K562 (cell line): ENCODE measurements around the gene GLIS2. TPM values are rescaled to one million over a fixed set of nuclear protein-coding genes. Genes with fewer than 3 reads are reported as not detected.
A peak's percentile ranks its signal among the peaks of the same experiment; 100 is the strongest.

Source experiments
- ATAC-seq: fragments of 200-7000 bp; cut with Tn5 transposase; 3 replicates; pipeline ENCODE4 v1.9.1; 2020; ENCODE audit warnings: moderate library complexity
- BruUV-seq: library from RNA; stranded (reverse); fragments of 400-500 nt; replicated peaks from 2 replicates; lab custom pipeline; 2021; lab: Mats Ljungman, UMichigan
- CTCF ChIA-PET: fragments of 300-600 bp; formaldehyde crosslinking; extraction: SDS; loops from one replicate; lab custom pipeline; 2021; ENCODE audit warnings: low intra/inter-chr PET ratio; lab: Yijun Ruan, JAX
- POLR2A ChIA-PET: fragments of 300-600, 350-650 bp; sonication (Branson Sonifier 250); formaldehyde crosslinking; extraction: SDS; loops from one replicate; lab custom pipeline; 2021; ENCODE audit warnings: antibody characterized with exemption, inconsistent platforms; lab: Yijun Ruan, JAX
- DNase-seq, 4 experiments: peaks; one replicate each; pipeline versions ENCODE4 v3.0.0 to v3.0.0-alpha.2; 2011 to 2018; ENCODE audit warnings: low spot score in 3 of 4, mixed read lengths in 3 of 4; ENCODE audit errors: extremely low read depth in 1 of 4
- FAIRE-seq: peaks from 2 replicates; lab custom pipeline; 2011; peaks lifted over from hg19 to GRCh38; lab: Jason Lieb, UNC
- H2AFZ ChIP-seq: 2 replicates; pipeline ENCODE4 v1.6.0; 2011; ENCODE audit warnings: low read depth, low read length, control low read depth, inconsistent platforms
- H3K27ac ChIP-seq: fragments of 200-600 bp; 3 replicates; pipeline ENCODE4 v1.8.0; 2011; ENCODE audit warnings: low read depth, mild to moderate bottlenecking, control low read depth, inconsistent platforms, low read length, moderate library complexity, mixed read lengths; ENCODE audit errors: extremely low read depth
- H3K27me3 ChIP-seq, 2 experiments: fragments of 300-600 bp in 1 of 2; 2 replicates in 1 of 2; 3 replicates in 1 of 2; pipeline versions ENCODE4 v1.6.0 to v1.8.0; 2011; ENCODE audit warnings: inconsistent platforms in 2 of 2, low read length in 2 of 2, mild to moderate bottlenecking in 1 of 2, mixed read lengths in 1 of 2, moderate library complexity in 1 of 2; ENCODE audit not compliant: control insufficient read depth in 2 of 2, insufficient read depth in 2 of 2
- H3K36me3 ChIP-seq: fragments of 300-600 bp; 3 replicates; pipeline ENCODE4 v1.8.0; 2011; ENCODE audit warnings: mild to moderate bottlenecking, low read length, inconsistent platforms; ENCODE audit not compliant: control insufficient read depth, insufficient read depth
- H3K4me1 ChIP-seq, 2 experiments: fragments of 200-600 bp in 1 of 2; replicated peaks in 1 of 2; 2 replicates in 1 of 2; 3 replicates in 1 of 2; pipeline versions ENCODE4 v1.5.1 to v1.8.0; 2011; ENCODE audit warnings: inconsistent platforms in 2 of 2, low read length in 2 of 2, mild to moderate bottlenecking in 1 of 2, mixed read lengths in 1 of 2, moderate library complexity in 1 of 2; ENCODE audit not compliant: control insufficient read depth in 2 of 2, insufficient read depth in 2 of 2
- H3K4me2 ChIP-seq: 2 replicates; pipeline ENCODE4 v1.6.1; 2011; ENCODE audit warnings: low read length, control low read depth, inconsistent platforms, mixed read lengths; ENCODE audit not compliant: insufficient read depth
- H3K4me3 ChIP-seq: fragments of 200-600 bp; sonication (generic), shearing (Covaris generic); 2 replicates; pipeline ENCODE4 v1.5.1; 2016; ENCODE audit warnings: control low read depth, inconsistent platforms
- H3K79me2 ChIP-seq: fragments of 200-600 bp; 3 replicates; pipeline ENCODE4 v1.8.0; 2011; ENCODE audit warnings: low read length, inconsistent platforms; ENCODE audit not compliant: control insufficient read depth, insufficient read depth
- H3K9ac ChIP-seq, 2 experiments: 2 replicates each; pipeline versions ENCODE4 v1.6.0 to v1.6.1; 2011; ENCODE audit warnings: low read depth in 2 of 2, low read length in 2 of 2, control low read depth in 1 of 2, inconsistent platforms in 1 of 2, mild to moderate bottlenecking in 1 of 2, mixed read lengths in 1 of 2; ENCODE audit not compliant: insufficient read depth in 1 of 2
- H3K9me1 ChIP-seq: one replicate; pipeline ENCODE4 v1.6.0; 2011; ENCODE audit warnings: inconsistent platforms, mild to moderate bottlenecking, low read length, moderate library complexity; ENCODE audit not compliant: control insufficient read depth, insufficient read depth
- H3K9me3 ChIP-seq: replicated peaks from 2 replicates; pipeline ENCODE4 v1.5.1; 2011; ENCODE audit warnings: low read depth, low read length, inconsistent platforms; ENCODE audit not compliant: control insufficient read depth, insufficient read depth
- H4K20me1 ChIP-seq: replicated peaks from 2 replicates; pipeline ENCODE4 v1.6.1; 2011; ENCODE audit warnings: low read length, inconsistent platforms, mixed read lengths; ENCODE audit not compliant: control insufficient read depth, insufficient read depth
- CC2D1A ChIP-seq: fragments of 450-650 bp; IDR thresholded peaks from 2 replicates; pipeline ENCODE4 v1.6.1; 2017; ENCODE audit warnings: mild to moderate bottlenecking
- CTCFL ChIP-seq: IDR thresholded peaks from 2 replicates; pipeline ENCODE4 v1.6.1; 2011; ENCODE audit warnings: borderline replicate concordance, low read depth, mild to moderate bottlenecking, moderate library complexity, low read length; ENCODE audit not compliant: insufficient read depth, poor library complexity, severe bottlenecking
- MTA3 ChIP-seq: fragments of 450-650 bp; formaldehyde crosslinking; IDR thresholded peaks from 2 replicates; pipeline ENCODE4 v1.6.1; 2017; ENCODE audit warnings: mild to moderate bottlenecking, borderline replicate concordance
- NR2F6 ChIP-seq: fragments of 450-650 bp; formaldehyde crosslinking; IDR thresholded peaks from 2 replicates; pipeline ENCODE4 v1.4.0; 2020; ENCODE audit warnings: mild to moderate bottlenecking
- RBBP5 ChIP-seq: fragments of 200-600 bp; sonication (generic); IDR thresholded peaks from 2 replicates; pipeline ENCODE4 v1.6.1; 2012; ENCODE audit warnings: borderline replicate concordance, mild to moderate bottlenecking, low read length, control low read depth, inconsistent platforms; ENCODE audit not compliant: insufficient read depth, poor library complexity, severe bottlenecking
- RBM17 ChIP-seq: fragments of 200-400 bp; formaldehyde crosslinking; IDR thresholded peaks from 2 replicates; pipeline ENCODE4 v1.6.1; 2017; ENCODE audit warnings: low read depth, mild to moderate bottlenecking, low read length, borderline replicate concordance
- RBM22 ChIP-seq: fragments of 200-400 bp; formaldehyde crosslinking; IDR thresholded peaks from 2 replicates; pipeline ENCODE4 v1.6.1; 2018; ENCODE audit warnings: low read length, low read depth; ENCODE audit not compliant: poor library complexity, severe bottlenecking
- TAF1 ChIP-seq: IDR thresholded peaks from 2 replicates; pipeline ENCODE4 v1.6.1; 2011; ENCODE audit warnings: mild to moderate bottlenecking, low read length, moderate library complexity; ENCODE audit not compliant: insufficient read depth, control insufficient read depth, severe bottlenecking; ENCODE audit errors: extremely low read depth
- TCFL5 ChIP-seq: fragments of 250-450 bp; sonication (Bioruptor Pico); conservative IDR thresholded peaks from 2 replicates; pipeline ENCODE4 v1.6.1; 2021; ENCODE audit warnings: mild to moderate bottlenecking, moderate library complexity, matching md5 sums
- ZBTB1 ChIP-seq: sonication (generic); formaldehyde crosslinking; IDR thresholded peaks from 2 replicates; pipeline ENCODE4 v1.8.1; 2023; ENCODE audit warnings: missing genetic modification reagents, low read depth, mild to moderate bottlenecking, borderline replicate concordance
- ZNF174 ChIP-seq: fragments of 250-450 bp; sonication (Bioruptor Pico); IDR thresholded peaks from 2 replicates; pipeline ENCODE4 v1.4.0; 2020; ENCODE audit warnings: mild to moderate bottlenecking
- ZNF263 ChIP-seq: sonication (generic); formaldehyde crosslinking; IDR thresholded peaks from 2 replicates; pipeline ENCODE4 v1.8.0; 2022; ENCODE audit warnings: mild to moderate bottlenecking, missing genetic modification reagents, borderline replicate concordance
- WGBS: fragments of 100-300 bp; shearing (Covaris generic); methylation state at CpG from one replicate; pipeline ENCODE4 v1.1.6; 2016; ENCODE audit warnings: low coverage, mixed read lengths; ENCODE audit not compliant: insufficient coverage; ENCODE audit errors: missing lambda C conversion rate; 5-methylcytosine and 5-hydroxymethylcytosine counted together
- in situ Hi-C: fragments of 300-500 bp; cut with MboI; formaldehyde crosslinking; loops from 4 replicates; pipeline ENCODE4 v1.15.0; 2018; ENCODE audit warnings: inconsistent platforms, mixed read lengths
- intact Hi-C: fragments of 100-400 bp; cut with micrococcal nuclease; formaldehyde crosslinking; loops from 2 replicates; pipeline ENCODE4 v1.14.2; 2022
- polyA plus RNA-seq, 8 experiments: library from polyadenylated mRNA; depleted of rRNA in 4 of 8; stranded (reverse) in 5 of 8; unstranded in 3 of 8; fragments of >200 nt; fragmentation: Nextera tagmentation in 2 of 8; fragmentation: Illumina TruSeq in 1 of 8; extraction: Ambion mirVana in 2 of 8; extraction: Trizol in 1 of 8; gene quantifications; 2 replicates each; pipeline versions ENCODE4 v1.2.1 to v1.2.3, GENCODE V29; 2011 to 2014; ENCODE audit warnings: inconsistent platforms in 1 of 8, missing spikeins in 1 of 8
- total RNA-seq, 7 experiments: library from RNA; depleted of rRNA in 6 of 7; stranded (reverse); fragments of >200 nt in 6 of 7; fragmentation: Illumina TruSeq in 2 of 7; extraction: Trizol in 2 of 7; gene quantifications; 2 replicates each; pipeline versions ENCODE4 v1.2.1 to v1.2.3, GENCODE V29; 2011 to 2021; ENCODE audit warnings: low replicate concordance in 1 of 7
- TF ChIP-seq, protein P1 (sequence below): sonication (generic); formaldehyde crosslinking; IDR thresholded peaks from 2 replicates; pipeline ENCODE4 v1.8.0; 2022; ENCODE audit warnings: mild to moderate bottlenecking, missing genetic modification reagents

GLIS2 gene
- total and polyA plus RNA-seq, 9 of the 15 experiments (the other 6 are each of a cell fraction or from before 2014, with no cell fraction given): 0.10 to 9.0 (median 0.57) TPM

GRCh38 chr16:4350787-4351659 is 35.2 kb downstream of the GLIS2 start, which contains the start of gene PAM16:
PAM16 (minus strand) TSS chr16:4351321; CDS start chr16:4351234, 87 bp downstream.
- peak; percentile 90 for FAIRE-seq
- Histone ChIP-seq H3K4me1 (peaks cover 22 to 46% of the 10 kb centered on the region in 2 experiments; a peak in 4 of 5 replicates), H3K79me2 (peaks cover 51% of the 10 kb centered on the region), H3K9me3 (no peaks in the 10 kb centered on the region), H3K9me1 (no peaks in the 10 kb centered on the region), H3K9ac (peak within 1 kb of the TSS; percentile 98 to 100), H3K4me3 (peak within 1 kb of the TSS; percentile 97), H2AFZ (peak within 1 kb of the TSS; percentile 84), H3K27ac (peak within 1 kb of the TSS; percentile 97), H3K36me3 (peaks cover 40% of the 10 kb centered on the region; the same call in 2 of the 3 replicates), H3K4me2 (peak within 1 kb of the TSS; percentile 100), H3K27me3 (no peaks in the 10 kb centered on the region), H4K20me1 (peaks cover 11% of the 10 kb centered on the region; the same call in 1 of the 2 replicates)
- POLR2A ChIA-PET: interaction anchor here (0.6 to 1.4 kb wide), 7 partner anchors 11 to 467 kb away, joined by 3 to 6 read pairs (median 3); partner anchors contain the start of gene VASN
- DNase-seq: peak; percentile 93 to 98 (median 95)
- intact Hi-C loops: no loop called here
- under 1% methylated on average over 64 of the region's 81 CpGs for WGBS
- in situ Hi-C loops: no loop called here
- CTCF ChIA-PET: interaction anchor here (0.6 kb wide), 1 partner anchor 39 kb away, joined by 3 read pairs; no protein-coding TSS in a partner anchor
- peak; percentile 93 for ATAC-seq
- TSS peak; percentile 52 for BruUV-seq
- no peak for TF ChIP-seq ZNF174 (CRISPR knock-in tag)
- no peak for TF ChIP-seq TCFL5 (CRISPR knock-in tag)
- no peak for TF ChIP-seq ZBTB1 (CRISPR knock-in tag)
- 0 out of 2 replicates have a peak, but pooled peaks have one; percentile 51 for TF ChIP-seq NR2F6 (CRISPR knock-in tag)
- TF ChIP-seq MTA3: peak; percentile 46; the same call in 1 of the 2 replicates
- peak; percentile 10 for TF ChIP-seq CTCFL
- TF ChIP-seq, protein P1, sequence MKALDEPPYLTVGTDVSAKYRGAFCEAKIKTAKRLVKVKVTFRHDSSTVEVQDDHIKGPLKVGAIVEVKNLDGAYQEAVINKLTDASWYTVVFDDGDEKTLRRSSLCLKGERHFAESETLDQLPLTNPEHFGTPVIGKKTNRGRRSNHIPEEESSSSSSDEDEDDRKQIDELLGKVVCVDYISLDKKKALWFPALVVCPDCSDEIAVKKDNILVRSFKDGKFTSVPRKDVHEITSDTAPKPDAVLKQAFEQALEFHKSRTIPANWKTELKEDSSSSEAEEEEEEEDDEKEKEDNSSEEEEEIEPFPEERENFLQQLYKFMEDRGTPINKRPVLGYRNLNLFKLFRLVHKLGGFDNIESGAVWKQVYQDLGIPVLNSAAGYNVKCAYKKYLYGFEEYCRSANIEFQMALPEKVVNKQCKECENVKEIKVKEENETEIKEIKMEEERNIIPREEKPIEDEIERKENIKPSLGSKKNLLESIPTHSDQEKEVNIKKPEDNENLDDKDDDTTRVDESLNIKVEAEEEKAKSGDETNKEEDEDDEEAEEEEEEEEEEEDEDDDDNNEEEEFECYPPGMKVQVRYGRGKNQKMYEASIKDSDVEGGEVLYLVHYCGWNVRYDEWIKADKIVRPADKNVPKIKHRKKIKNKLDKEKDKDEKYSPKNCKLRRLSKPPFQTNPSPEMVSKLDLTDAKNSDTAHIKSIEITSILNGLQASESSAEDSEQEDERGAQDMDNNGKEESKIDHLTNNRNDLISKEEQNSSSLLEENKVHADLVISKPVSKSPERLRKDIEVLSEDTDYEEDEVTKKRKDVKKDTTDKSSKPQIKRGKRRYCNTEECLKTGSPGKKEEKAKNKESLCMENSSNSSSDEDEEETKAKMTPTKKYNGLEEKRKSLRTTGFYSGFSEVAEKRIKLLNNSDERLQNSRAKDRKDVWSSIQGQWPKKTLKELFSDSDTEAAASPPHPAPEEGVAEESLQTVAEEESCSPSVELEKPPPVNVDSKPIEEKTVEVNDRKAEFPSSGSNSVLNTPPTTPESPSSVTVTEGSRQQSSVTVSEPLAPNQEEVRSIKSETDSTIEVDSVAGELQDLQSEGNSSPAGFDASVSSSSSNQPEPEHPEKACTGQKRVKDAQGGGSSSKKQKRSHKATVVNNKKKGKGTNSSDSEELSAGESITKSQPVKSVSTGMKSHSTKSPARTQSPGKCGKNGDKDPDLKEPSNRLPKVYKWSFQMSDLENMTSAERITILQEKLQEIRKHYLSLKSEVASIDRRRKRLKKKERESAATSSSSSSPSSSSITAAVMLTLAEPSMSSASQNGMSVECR (CRISPR knock-in tag): peak; percentile 79
- TF ChIP-seq TAF1: peak; percentile 74
- no peak for TF ChIP-seq CC2D1A
- no peak for TF ChIP-seq RBM17
- no peak for TF ChIP-seq ZNF263 (CRISPR knock-in tag)
- TF ChIP-seq RBBP5: peak; percentile 83
- TF ChIP-seq RBM22: peak; percentile 65
